Measurements from ENCODE around the gene MAST1.
"Not testable (repeated sequence)": the region's sequence is repeated elsewhere in the genome, so short reads cannot be mapped to it uniquely, and the experiment has no call there.

MAST1 gene

GRCh38 chr19:12899891-12900518 is 61.7 kb downstream of the MAST1 start:
- DNase-seq = no peak

GRCh38 chr19:12907166-12907565 is 68.9 kb downstream of the MAST1 start:
- DNase-seq = no peak

GRCh38 chr19:12912571-12912970 is 74.3 kb downstream of the MAST1 start:
- DNase-seq = no peak

- no peak for DNase-seq
Observed at GRCh38 chr19:12913011-12913561, 74.8 kb downstream of the MAST1 start.

GRCh38 chr19:12913851-12914690 is 75.8 kb downstream of the MAST1 start:
- DNase-seq = no peak

GRCh38 chr19:12915860-12916259 is 77.5 kb downstream of the MAST1 start:
- DNase-seq = not testable (repeated sequence)

GRCh38 chr19:12918253-12918652 is 79.9 kb downstream of the MAST1 start:
- DNase-seq = no peak

- DNase-seq = no peak
Observed at GRCh38 chr19:12921047-12921446, 82.7 kb downstream of the MAST1 start.

GRCh38 chr19:12922959-12923358 is 84.6 kb downstream of the MAST1 start:
- no peak for DNase-seq
